CD4-positive, alpha-beta T cell treated with Interleukin-15 for 4 hours (primary cell): ENCODE results near the gene FOXJ3.

Source experiments
- DNase-seq: peaks from one replicate; pipeline ENCODE4 v3.0.0-alpha.2; 2020; ENCODE audit warnings: low spot score

FOXJ3 gene

GRCh38 chr1:42334240-42335049 lies 590 bp downstream of the FOXJ3 start:
- DNase-seq, result no peak

GRCh38 chr1:42333662-42334239 lies 1.3 kb downstream of the FOXJ3 start:
- DNase-seq, result no peak

- DNase-seq, result no peak
Observed at GRCh38 chr1:42332877-42333276, 2.2 kb downstream of the FOXJ3 start.

- DNase-seq, result no peak
Observed at GRCh38 chr1:42330215-42330614, 4.8 kb downstream of the FOXJ3 start.

GRCh38 chr1:42328916-42329496 lies 6.0 kb downstream of the FOXJ3 start:
- no peak for DNase-seq

GRCh38 chr1:42328047-42328625 lies 6.9 kb downstream of the FOXJ3 start:
- no peak for DNase-seq

GRCh38 chr1:42325014-42325402 lies 10.0 kb downstream of the FOXJ3 start:
- no peak for DNase-seq

GRCh38 chr1:42324398-42325013 lies 10.5 kb downstream of the FOXJ3 start:
- DNase-seq, result no peak

GRCh38 chr1:42323551-42323950 lies 11.5 kb downstream of the FOXJ3 start:
- no peak for DNase-seq

GRCh38 chr1:42322577-42322976 lies 12.5 kb downstream of the FOXJ3 start:
- DNase-seq, result peak; percentile 52

- no peak for DNase-seq
Observed at GRCh38 chr1:42321731-42322130, 13.3 kb downstream of the FOXJ3 start.

- no peak for DNase-seq
Observed at GRCh38 chr1:42320708-42321107, 14.3 kb downstream of the FOXJ3 start.

GRCh38 chr1:42319871-42320484 lies 15.1 kb downstream of the FOXJ3 start:
- DNase-seq, result peak; percentile 39

GRCh38 chr1:42319128-42319851 lies 15.7 kb downstream of the FOXJ3 start:
- DNase-seq, result peak; percentile 16

- no peak for DNase-seq
Observed at GRCh38 chr1:42318601-42319000, 16.4 kb downstream of the FOXJ3 start.

- no peak for DNase-seq
Observed at GRCh38 chr1:42317308-42317707, 17.7 kb downstream of the FOXJ3 start.

GRCh38 chr1:42316292-42316691 lies 18.7 kb downstream of the FOXJ3 start:
- DNase-seq, result no peak

- no peak for DNase-seq
Observed at GRCh38 chr1:42315500-42315899, 19.5 kb downstream of the FOXJ3 start.

GRCh38 chr1:42313970-42314369 lies 21.1 kb downstream of the FOXJ3 start:
- DNase-seq, result no peak

GRCh38 chr1:42312576-42313212 lies 22.3 kb downstream of the FOXJ3 start:
- DNase-seq, result no peak

- no peak for DNase-seq
Observed at GRCh38 chr1:42311897-42312296, 23.1 kb downstream of the FOXJ3 start.
